ENCODE measurements around the gene TP53RK. TPM values are rescaled to one million over a fixed set of nuclear protein-coding genes. Genes with fewer than 3 reads are reported as not detected.
A peak's percentile ranks its signal among the peaks of the same experiment; 100 is the strongest.

Gene TP53RK
- total and polyA plus RNA-seq, 2 experiments from 2014 or later, result 24.2 to 26.0 TPM

DNA sequence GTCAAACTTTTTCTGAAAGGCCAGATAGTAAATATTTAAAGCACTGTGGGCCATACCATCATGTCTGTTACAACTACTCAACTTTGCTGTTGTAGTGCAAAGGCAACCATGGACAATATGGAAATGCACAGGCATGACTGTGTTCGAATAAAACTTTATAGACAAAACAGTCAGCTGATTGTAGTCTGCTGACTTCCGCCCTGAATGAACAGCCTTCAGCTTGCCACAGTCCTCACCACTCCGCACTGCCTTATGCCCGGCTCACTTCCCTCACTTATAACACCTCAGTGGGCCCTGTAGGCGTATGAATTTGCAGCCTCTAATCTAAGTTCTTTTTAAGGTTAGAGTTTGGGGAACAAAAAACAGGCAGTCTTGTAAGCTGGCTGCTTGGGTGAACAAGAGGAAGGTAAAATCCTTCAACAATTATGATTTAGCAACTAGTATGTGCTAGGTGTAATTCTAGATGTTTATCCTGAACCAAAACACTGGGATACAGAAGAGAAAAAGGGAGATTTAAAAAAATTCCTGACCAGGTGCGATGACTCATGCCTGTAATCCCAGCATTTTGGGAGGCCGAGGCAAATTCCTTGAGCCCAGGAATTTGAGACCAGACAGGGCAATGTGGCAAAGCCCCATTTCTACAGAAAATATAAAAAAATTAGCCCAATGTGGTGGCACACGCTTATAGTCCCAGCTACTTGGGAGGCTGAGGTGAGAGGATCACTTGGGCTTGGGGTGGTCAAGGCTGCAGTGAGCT lies 13.4 kb upstream of the TP53RK start:
- Histone ChIP-seq H3K4me1 (ENCODE audit: insufficient read depth) (peaks cover 18% of the 10 kb centered on the region), H2AFZ (peak overlapping the region; percentile 17; the same call in 1 of the 2 replicates), H3F3A (replicated peaks; ENCODE audit: low read depth) (no peaks in the 10 kb centered on the region), H4K20me1 (replicated peaks; ENCODE audit: insufficient read depth) (no peaks in the 10 kb centered on the region), H3K27ac (ENCODE audit: low read depth) (no peak overlapping the region), H3K36me3 (ENCODE audit: insufficient read depth) (0 out of 2 replicates have a peak, but pooled peaks cover 5% of the 10 kb centered on the region), H3K4me3 (no peak overlapping the region), H3K27me3 (ENCODE audit: insufficient read depth) (no peaks in the 10 kb centered on the region), H3K4me2 (0 out of 2 replicates have a peak overlapping the region, but pooled peaks have one; percentile 37), H3K79me2 (replicated peaks; ENCODE audit: insufficient read depth) (no peaks in the 10 kb centered on the region), H3K9me2 (ENCODE audit: insufficient read depth) (no peaks in the 10 kb centered on the region)
- TF ChIP-seq, protein P1, sequence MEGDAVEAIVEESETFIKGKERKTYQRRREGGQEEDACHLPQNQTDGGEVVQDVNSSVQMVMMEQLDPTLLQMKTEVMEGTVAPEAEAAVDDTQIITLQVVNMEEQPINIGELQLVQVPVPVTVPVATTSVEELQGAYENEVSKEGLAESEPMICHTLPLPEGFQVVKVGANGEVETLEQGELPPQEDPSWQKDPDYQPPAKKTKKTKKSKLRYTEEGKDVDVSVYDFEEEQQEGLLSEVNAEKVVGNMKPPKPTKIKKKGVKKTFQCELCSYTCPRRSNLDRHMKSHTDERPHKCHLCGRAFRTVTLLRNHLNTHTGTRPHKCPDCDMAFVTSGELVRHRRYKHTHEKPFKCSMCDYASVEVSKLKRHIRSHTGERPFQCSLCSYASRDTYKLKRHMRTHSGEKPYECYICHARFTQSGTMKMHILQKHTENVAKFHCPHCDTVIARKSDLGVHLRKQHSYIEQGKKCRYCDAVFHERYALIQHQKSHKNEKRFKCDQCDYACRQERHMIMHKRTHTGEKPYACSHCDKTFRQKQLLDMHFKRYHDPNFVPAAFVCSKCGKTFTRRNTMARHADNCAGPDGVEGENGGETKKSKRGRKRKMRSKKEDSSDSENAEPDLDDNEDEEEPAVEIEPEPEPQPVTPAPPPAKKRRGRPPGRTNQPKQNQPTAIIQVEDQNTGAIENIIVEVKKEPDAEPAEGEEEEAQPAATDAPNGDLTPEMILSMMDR (conservative IDR thresholded peaks at IDR 0.05; ENCODE audit: low read depth in 2 of 2), result no peak
- TF ChIP-seq, protein P2, sequence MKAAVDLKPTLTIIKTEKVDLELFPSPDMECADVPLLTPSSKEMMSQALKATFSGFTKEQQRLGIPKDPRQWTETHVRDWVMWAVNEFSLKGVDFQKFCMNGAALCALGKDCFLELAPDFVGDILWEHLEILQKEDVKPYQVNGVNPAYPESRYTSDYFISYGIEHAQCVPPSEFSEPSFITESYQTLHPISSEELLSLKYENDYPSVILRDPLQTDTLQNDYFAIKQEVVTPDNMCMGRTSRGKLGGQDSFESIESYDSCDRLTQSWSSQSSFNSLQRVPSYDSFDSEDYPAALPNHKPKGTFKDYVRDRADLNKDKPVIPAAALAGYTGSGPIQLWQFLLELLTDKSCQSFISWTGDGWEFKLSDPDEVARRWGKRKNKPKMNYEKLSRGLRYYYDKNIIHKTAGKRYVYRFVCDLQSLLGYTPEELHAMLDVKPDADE (IDR thresholded peaks at IDR 0.05), result no peak
- TF ChIP-seq POLR2AphosphoS5 (IDR thresholded peaks at IDR 0.05; ENCODE audit: low read depth), result no peak
- TF ChIP-seq ZNF114 (CRISPR knock-in tag; IDR thresholded peaks at IDR 0.05), result no peak
- TF ChIP-seq, protein P3, sequence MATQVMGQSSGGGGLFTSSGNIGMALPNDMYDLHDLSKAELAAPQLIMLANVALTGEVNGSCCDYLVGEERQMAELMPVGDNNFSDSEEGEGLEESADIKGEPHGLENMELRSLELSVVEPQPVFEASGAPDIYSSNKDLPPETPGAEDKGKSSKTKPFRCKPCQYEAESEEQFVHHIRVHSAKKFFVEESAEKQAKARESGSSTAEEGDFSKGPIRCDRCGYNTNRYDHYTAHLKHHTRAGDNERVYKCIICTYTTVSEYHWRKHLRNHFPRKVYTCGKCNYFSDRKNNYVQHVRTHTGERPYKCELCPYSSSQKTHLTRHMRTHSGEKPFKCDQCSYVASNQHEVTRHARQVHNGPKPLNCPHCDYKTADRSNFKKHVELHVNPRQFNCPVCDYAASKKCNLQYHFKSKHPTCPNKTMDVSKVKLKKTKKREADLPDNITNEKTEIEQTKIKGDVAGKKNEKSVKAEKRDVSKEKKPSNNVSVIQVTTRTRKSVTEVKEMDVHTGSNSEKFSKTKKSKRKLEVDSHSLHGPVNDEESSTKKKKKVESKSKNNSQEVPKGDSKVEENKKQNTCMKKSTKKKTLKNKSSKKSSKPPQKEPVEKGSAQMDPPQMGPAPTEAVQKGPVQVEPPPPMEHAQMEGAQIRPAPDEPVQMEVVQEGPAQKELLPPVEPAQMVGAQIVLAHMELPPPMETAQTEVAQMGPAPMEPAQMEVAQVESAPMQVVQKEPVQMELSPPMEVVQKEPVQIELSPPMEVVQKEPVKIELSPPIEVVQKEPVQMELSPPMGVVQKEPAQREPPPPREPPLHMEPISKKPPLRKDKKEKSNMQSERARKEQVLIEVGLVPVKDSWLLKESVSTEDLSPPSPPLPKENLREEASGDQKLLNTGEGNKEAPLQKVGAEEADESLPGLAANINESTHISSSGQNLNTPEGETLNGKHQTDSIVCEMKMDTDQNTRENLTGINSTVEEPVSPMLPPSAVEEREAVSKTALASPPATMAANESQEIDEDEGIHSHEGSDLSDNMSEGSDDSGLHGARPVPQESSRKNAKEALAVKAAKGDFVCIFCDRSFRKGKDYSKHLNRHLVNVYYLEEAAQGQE (IDR thresholded peaks at IDR 0.05; ENCODE audit: unreplicated experiment), result no peak
- no peak for TF ChIP-seq ZNF331 (CRISPR knock-in tag; IDR thresholded peaks at IDR 0.05; ENCODE audit: low read depth)
- no peak for TF ChIP-seq CREB1 (CRISPR knock-in tag; IDR thresholded peaks at IDR 0.05; ENCODE audit: low read depth)
- TF ChIP-seq STAT1 (IDR thresholded peaks at IDR 0.05; ENCODE audit: unreplicated experiment), result no peak
- TF ChIP-seq JUNB (IDR thresholded peaks at IDR 0.05; ENCODE audit: unreplicated experiment), result no peak
- TF ChIP-seq, protein P4, sequence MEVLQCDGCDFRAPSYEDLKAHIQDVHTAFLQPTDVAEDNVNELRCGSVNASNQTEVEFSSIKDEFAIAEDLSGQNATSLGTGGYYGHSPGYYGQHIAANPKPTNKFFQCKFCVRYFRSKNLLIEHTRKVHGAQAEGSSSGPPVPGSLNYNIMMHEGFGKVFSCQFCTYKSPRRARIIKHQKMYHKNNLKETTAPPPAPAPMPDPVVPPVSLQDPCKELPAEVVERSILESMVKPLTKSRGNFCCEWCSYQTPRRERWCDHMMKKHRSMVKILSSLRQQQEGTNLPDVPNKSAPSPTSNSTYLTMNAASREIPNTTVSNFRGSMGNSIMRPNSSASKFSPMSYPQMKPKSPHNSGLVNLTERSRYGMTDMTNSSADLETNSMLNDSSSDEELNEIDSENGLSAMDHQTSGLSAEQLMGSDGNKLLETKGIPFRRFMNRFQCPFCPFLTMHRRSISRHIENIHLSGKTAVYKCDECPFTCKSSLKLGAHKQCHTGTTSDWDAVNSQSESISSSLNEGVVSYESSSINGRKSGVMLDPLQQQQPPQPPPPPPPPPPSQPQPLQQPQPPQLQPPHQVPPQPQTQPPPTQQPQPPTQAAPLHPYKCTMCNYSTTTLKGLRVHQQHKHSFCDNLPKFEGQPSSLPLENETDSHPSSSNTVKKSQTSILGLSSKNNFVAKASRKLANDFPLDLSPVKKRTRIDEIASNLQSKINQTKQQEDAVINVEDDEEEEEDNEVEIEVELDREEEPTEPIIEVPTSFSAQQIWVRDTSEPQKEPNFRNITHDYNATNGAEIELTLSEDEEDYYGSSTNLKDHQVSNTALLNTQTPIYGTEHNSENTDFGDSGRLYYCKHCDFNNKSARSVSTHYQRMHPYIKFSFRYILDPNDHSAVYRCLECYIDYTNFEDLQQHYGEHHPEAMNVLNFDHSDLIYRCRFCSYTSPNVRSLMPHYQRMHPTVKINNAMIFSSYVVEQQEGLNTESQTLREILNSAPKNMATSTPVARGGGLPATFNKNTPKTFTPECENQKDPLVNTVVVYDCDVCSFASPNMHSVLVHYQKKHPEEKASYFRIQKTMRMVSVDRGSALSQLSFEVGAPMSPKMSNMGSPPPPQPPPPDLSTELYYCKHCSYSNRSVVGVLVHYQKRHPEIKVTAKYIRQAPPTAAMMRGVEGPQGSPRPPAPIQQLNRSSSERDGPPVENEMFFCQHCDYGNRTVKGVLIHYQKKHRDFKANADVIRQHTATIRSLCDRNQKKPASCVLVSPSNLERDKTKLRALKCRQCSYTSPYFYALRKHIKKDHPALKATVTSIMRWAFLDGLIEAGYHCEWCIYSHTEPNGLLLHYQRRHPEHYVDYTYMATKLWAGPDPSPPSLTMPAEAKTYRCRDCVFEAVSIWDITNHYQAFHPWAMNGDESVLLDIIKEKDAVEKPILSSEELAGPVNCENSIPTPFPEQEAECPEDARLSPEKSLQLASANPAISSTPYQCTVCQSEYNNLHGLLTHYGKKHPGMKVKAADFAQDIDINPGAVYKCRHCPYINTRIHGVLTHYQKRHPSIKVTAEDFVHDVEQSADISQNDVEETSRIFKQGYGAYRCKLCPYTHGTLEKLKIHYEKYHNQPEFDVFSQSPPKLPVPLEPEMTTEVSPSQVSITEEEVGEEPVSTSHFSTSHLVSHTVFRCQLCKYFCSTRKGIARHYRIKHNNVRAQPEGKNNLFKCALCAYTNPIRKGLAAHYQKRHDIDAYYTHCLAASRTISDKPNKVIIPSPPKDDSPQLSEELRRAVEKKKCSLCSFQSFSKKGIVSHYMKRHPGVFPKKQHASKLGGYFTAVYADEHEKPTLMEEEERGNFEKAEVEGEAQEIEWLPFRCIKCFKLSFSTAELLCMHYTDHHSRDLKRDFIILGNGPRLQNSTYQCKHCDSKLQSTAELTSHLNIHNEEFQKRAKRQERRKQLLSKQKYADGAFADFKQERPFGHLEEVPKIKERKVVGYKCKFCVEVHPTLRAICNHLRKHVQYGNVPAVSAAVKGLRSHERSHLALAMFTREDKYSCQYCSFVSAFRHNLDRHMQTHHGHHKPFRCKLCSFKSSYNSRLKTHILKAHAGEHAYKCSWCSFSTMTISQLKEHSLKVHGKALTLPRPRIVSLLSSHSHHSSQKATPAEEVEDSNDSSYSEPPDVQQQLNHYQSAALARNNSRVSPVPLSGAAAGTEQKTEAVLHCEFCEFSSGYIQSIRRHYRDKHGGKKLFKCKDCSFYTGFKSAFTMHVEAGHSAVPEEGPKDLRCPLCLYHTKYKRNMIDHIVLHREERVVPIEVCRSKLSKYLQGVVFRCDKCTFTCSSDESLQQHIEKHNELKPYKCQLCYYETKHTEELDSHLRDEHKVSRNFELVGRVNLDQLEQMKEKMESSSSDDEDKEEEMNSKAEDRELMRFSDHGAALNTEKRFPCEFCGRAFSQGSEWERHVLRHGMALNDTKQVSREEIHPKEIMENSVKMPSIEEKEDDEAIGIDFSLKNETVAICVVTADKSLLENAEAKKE (CRISPR knock-in tag; IDR thresholded peaks at IDR 0.05), result no peak
- TF ChIP-seq NANOG (IDR thresholded peaks at IDR 0.05; ENCODE audit: borderline replicate concordance), result no peak
- no peak for TF ChIP-seq EZH2 (IDR thresholded peaks at IDR 0.05; ENCODE audit: low read depth, unreplicated experiment)
- no peak for TF ChIP-seq EZH2phosphoT487 (IDR thresholded peaks at IDR 0.05; ENCODE audit: unreplicated experiment)
- Mint-ChIP-seq H3K27me3 (ENCODE audit: insufficient read depth, low read depth, poor library complexity) (peaks cover 2% of the 10 kb centered on the region), H3K9me3 (peaks cover 25% of the 10 kb centered on the region), H3K27ac (peak overlapping the region; percentile 73; the same call in 1 of the 2 replicates), H3K4me1 (peaks cover 26% of the 10 kb centered on the region), H3K4me3 (no peak overlapping the region), H3K36me3 (ENCODE audit: low read depth) (peaks cover 6% of the 10 kb centered on the region)
- DNase-seq (ENCODE audit: low spot score) (no peak), ATAC-seq (no peak)
